ENCODE results near the gene KCNG3.

DNA sequence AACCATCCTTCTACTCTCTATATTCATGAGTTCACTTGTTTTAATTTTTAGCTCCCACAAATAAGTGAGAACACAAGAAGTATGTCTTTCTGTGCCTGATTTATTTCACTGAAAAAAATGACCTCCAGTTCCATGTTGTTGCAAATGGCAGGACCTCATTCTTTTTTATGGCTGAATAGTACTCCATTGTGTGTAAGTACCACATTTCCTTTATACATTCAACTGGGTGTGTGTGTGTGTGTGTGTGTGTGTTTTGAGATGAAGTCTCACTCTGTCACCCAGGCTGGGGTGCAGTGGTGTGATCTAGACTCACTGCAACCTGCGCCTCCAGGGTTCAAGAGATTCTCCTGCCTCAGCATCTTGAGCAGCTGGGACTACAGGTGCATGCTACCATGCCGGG is 41.2 kb downstream of the KCNG3 start:
- TF ChIP-seq POLR2A (IDR thresholded peaks at IDR 0.05; ENCODE audit: low read length), result no peak
- no peak for TF ChIP-seq GATA1 (IDR thresholded peaks at IDR 0.05; ENCODE audit: low read depth, low read length)

All from erythroblast (primary cell).